IMR-90 (cell line): ENCODE measurements around the gene SKP1. TPM values are rescaled to one million over a fixed set of nuclear protein-coding genes. Genes with fewer than 3 reads are reported as not detected.

Experiments used
- ATAC-seq: fragments of 200-7000 bp; cut with Tn5 transposase; 2 replicates; pipeline ENCODE4 v1.9.1; 2020; ENCODE audit warnings: low read depth, mild to moderate bottlenecking, moderate library complexity
- BruUV-seq: library from RNA; stranded (reverse); fragments of 400-500 nt; replicated peaks from 2 replicates; lab custom pipeline; 2021; lab: Mats Ljungman, UMichigan
- CTCF ChIA-PET: fragments of 300-600 bp; formaldehyde crosslinking; extraction: SDS; loops from one replicate; lab custom pipeline; 2021; ENCODE audit warnings: antibody characterized with exemption; lab: Yijun Ruan, JAX
- POLR2A ChIA-PET: fragments of 300-600 bp; sonication (Branson Sonifier 250); formaldehyde crosslinking; loops from one replicate; lab custom pipeline; 2022; ENCODE audit warnings: antibody characterized with exemption; ENCODE audit not compliant: unreplicated experiment; lab: Charles Lee
- DNase-seq: peaks from one replicate; pipeline ENCODE4 v3.0.0; 2013
- H2AFZ ChIP-seq: replicated peaks from 2 replicates; pipeline ENCODE3; 2013; ENCODE audit warnings: low read length, mild to moderate bottlenecking; ENCODE audit not compliant: poor library complexity
- H2AK5ac ChIP-seq: 2 replicates; pipeline ENCODE4 v1.6.1; 2013; ENCODE audit warnings: low read depth, low read length, inconsistent platforms
- H2AK9ac ChIP-seq: replicated peaks from 2 replicates; pipeline ENCODE3; 2013; ENCODE audit warnings: mild to moderate bottlenecking, low read depth, low read length, moderate library complexity; ENCODE audit not compliant: poor library complexity
- H2BK120ac ChIP-seq: 2 replicates; pipeline ENCODE4 v1.6.1; 2013; ENCODE audit warnings: low read depth, low read length, inconsistent platforms
- H2BK15ac ChIP-seq: 3 replicates; pipeline ENCODE4 v1.6.1; 2013; ENCODE audit warnings: low read depth, low read length, inconsistent platforms
- H2BK20ac ChIP-seq: 2 replicates; pipeline ENCODE4 v1.6.1; 2013; ENCODE audit warnings: low read depth, mild to moderate bottlenecking, inconsistent platforms, low read length, moderate library complexity
- H2BK5ac ChIP-seq: 2 replicates; pipeline ENCODE4 v1.6.1; 2013; ENCODE audit warnings: mild to moderate bottlenecking, low read depth, low read length, inconsistent platforms; ENCODE audit not compliant: poor library complexity, severe bottlenecking
- H3K14ac ChIP-seq: replicated peaks from 2 replicates; pipeline ENCODE4 v1.6.1; 2013; ENCODE audit warnings: low read depth, low read length, inconsistent platforms
- H3K18ac ChIP-seq: 2 replicates; pipeline ENCODE4 v1.6.1; 2013; ENCODE audit warnings: low read depth, low read length, control low read depth
- H3K23ac ChIP-seq: 2 replicates; pipeline ENCODE4 v1.6.1; 2013; ENCODE audit warnings: low read depth, low read length, inconsistent platforms
- H3K27ac ChIP-seq: 2 replicates; pipeline ENCODE4 v1.5.1; 2013; ENCODE audit warnings: mild to moderate bottlenecking, control low read depth, low read length; ENCODE audit not compliant: insufficient read depth
- H3K27me3 ChIP-seq: 2 replicates; pipeline ENCODE4 v1.6.1; 2013; ENCODE audit warnings: low read length; ENCODE audit not compliant: control insufficient read depth, insufficient read depth
- H3K36me3 ChIP-seq: 2 replicates; pipeline ENCODE4 v1.6.1; 2013; ENCODE audit warnings: low read length, mixed read lengths; ENCODE audit not compliant: control insufficient read depth, insufficient read depth
- H3K4ac ChIP-seq: 2 replicates; pipeline ENCODE4 v1.6.1; 2013; ENCODE audit warnings: low read depth, low read length, inconsistent platforms
- H3K4me1 ChIP-seq: 2 replicates; pipeline ENCODE4 v1.6.1; 2013; ENCODE audit warnings: low read length, mixed read lengths; ENCODE audit not compliant: control insufficient read depth, insufficient read depth
- H3K4me2 ChIP-seq: 2 replicates; pipeline ENCODE4 v1.6.1; 2013; ENCODE audit warnings: low read depth, mild to moderate bottlenecking, control low read depth, low read length, moderate library complexity
- H3K4me3 ChIP-seq: 2 replicates; pipeline ENCODE4 v1.5.1; 2013; ENCODE audit warnings: low read depth, mild to moderate bottlenecking, control low read depth, low read length, moderate library complexity; ENCODE audit not compliant: insufficient read depth
- H3K56ac ChIP-seq: 2 replicates; pipeline ENCODE4 v1.6.1; 2013; ENCODE audit warnings: low read length, inconsistent platforms; ENCODE audit not compliant: insufficient read depth; ENCODE audit errors: extremely low read depth
- H3K79me1 ChIP-seq, 2 experiments: 2 replicates each; pipeline ENCODE4 v1.6.1; 2013; ENCODE audit warnings: low read length in 2 of 2, inconsistent platforms in 1 of 2, low read depth in 1 of 2
- H3K9ac ChIP-seq: 2 replicates; pipeline ENCODE4 v1.6.1; 2013; ENCODE audit warnings: low read depth, low read length, control low read depth
- H3K9me1 ChIP-seq: 2 replicates; pipeline ENCODE4 v1.6.1; 2013; ENCODE audit warnings: low read length, inconsistent platforms; ENCODE audit not compliant: insufficient read depth
- H3K9me3 ChIP-seq: 2 replicates; pipeline ENCODE4 v1.6.1; 2013; ENCODE audit warnings: low read length; ENCODE audit not compliant: control insufficient read depth, insufficient read depth
- H4K20me1 ChIP-seq: 2 replicates; pipeline ENCODE4 v1.6.1; 2013; ENCODE audit warnings: low read length, inconsistent platforms; ENCODE audit not compliant: insufficient read depth
- H4K5ac ChIP-seq: 2 replicates; pipeline ENCODE4 v1.6.1; 2013; ENCODE audit warnings: mild to moderate bottlenecking, low read depth, low read length, control low read depth
- H4K8ac ChIP-seq, 2 experiments: 2 replicates each; pipeline ENCODE4 v1.6.1; 2013; ENCODE audit warnings: low read depth in 2 of 2, low read length in 2 of 2, control low read depth in 1 of 2, inconsistent platforms in 1 of 2
- H4K91ac ChIP-seq: 2 replicates; pipeline ENCODE4 v1.6.1; 2013; ENCODE audit warnings: low read depth, low read length, inconsistent platforms; ENCODE audit not compliant: insufficient read depth
- BHLHE40 ChIP-seq: fragments of 150-350 bp; IDR thresholded peaks from 2 replicates; pipeline ENCODE4 v1.6.1; 2016; ENCODE audit warnings: mild to moderate bottlenecking, low read depth, low read length
- CEBPB ChIP-seq: IDR thresholded peaks from 2 replicates; pipeline ENCODE4 v1.6.1; 2012; ENCODE audit warnings: low read depth, low read length, improper control_type of control experiment
- CHD1 ChIP-seq: IDR thresholded peaks from 2 replicates; pipeline ENCODE4 v1.6.1; 2012; ENCODE audit warnings: low read depth, low read length, improper control_type of control experiment
- FOS ChIP-seq: fragments of 150-350 bp; IDR thresholded peaks from 2 replicates; pipeline ENCODE4 v1.6.1; 2016; ENCODE audit warnings: low read depth, low read length
- MAFK ChIP-seq: IDR thresholded peaks from 2 replicates; pipeline ENCODE4 v1.6.1; 2012; ENCODE audit warnings: low read depth, low read length, improper control_type of control experiment
- POLR2A ChIP-seq: IDR thresholded peaks from 2 replicates; pipeline ENCODE4 v1.6.1; 2012; ENCODE audit warnings: mild to moderate bottlenecking, low read depth, low read length
- RAD21 ChIP-seq: IDR thresholded peaks from 2 replicates; pipeline ENCODE4 v1.6.1; 2012; ENCODE audit warnings: low read length, improper control_type of control experiment
- RCOR1 ChIP-seq: IDR thresholded peaks from 2 replicates; pipeline ENCODE4 v1.6.1; 2012; ENCODE audit warnings: mild to moderate bottlenecking, low read length, improper control_type of control experiment; ENCODE audit not compliant: insufficient replicate concordance
- RFX5 ChIP-seq: IDR thresholded peaks from 2 replicates; pipeline ENCODE4 v1.8.0; 2012; ENCODE audit warnings: low read depth, mild to moderate bottlenecking, low read length, moderate library complexity
- SMC3 ChIP-seq: fragments of 150-350 bp; IDR thresholded peaks from 2 replicates; pipeline ENCODE4 v1.6.1; 2016; ENCODE audit warnings: low read depth, mild to moderate bottlenecking, antibody characterized with exemption, low read length, moderate library complexity
- USF2 ChIP-seq: fragments of 150-350 bp; IDR thresholded peaks from 2 replicates; pipeline ENCODE4 v1.6.1; 2017; ENCODE audit warnings: mild to moderate bottlenecking, antibody characterized with exemption, low read length, low read depth
- WGBS, 2 experiments: methylation state at CpG; one replicate each; pipeline versions ENCODE4 v1.1.5 to v1.1.7; 2013; ENCODE audit warnings: missing lambda C conversion rate in 2 of 2; ENCODE audit not compliant: insufficient read length in 1 of 2; ENCODE audit errors: extremely low coverage in 2 of 2; 5-methylcytosine and 5-hydroxymethylcytosine counted together
- dilution Hi-C: fragments of 300-500 bp; cut with HindIII; formaldehyde crosslinking; loops from one replicate; pipeline ENCODE4 v1.14.3; 2018; ENCODE audit warnings: low sequenced_read_pairs; ENCODE audit not compliant: unreplicated experiment
- in situ Hi-C: fragments of 300-500 bp; cut with MboI; formaldehyde crosslinking; loops from 3 replicates; pipeline ENCODE4 v1.14.3; 2019; ENCODE audit warnings: low sequenced_read_pairs, inconsistent platforms, mixed read lengths
- intact Hi-C: fragments of 100-400 bp; cut with micrococcal nuclease; formaldehyde crosslinking; loops from 2 replicates; pipeline ENCODE4 v1.10.0; 2022
- polyA plus RNA-seq, 3 experiments: library from polyadenylated mRNA; depleted of rRNA; stranded (reverse); fragments of >200 nt; gene quantifications; 2 replicates each; pipeline ENCODE4 v1.2.3, GENCODE V29; 2012; ENCODE audit warnings: low replicate concordance in 1 of 3
- total RNA-seq: library from RNA; depleted of rRNA; stranded (reverse); fragments of >200 nt; gene quantifications from 2 replicates; pipeline ENCODE4 v1.2.3, GENCODE V29; 2012
- TF ChIP-seq, protein P1 (sequence below): fragments of 150-350 bp; IDR thresholded peaks from 2 replicates; pipeline ENCODE4 v1.6.1; 2016; ENCODE audit warnings: low read depth, mild to moderate bottlenecking, low read length, moderate library complexity, borderline replicate concordance

SKP1 gene
- total and polyA plus RNA-seq, 2 of the 4 experiments (the other 2 are of a cell fraction): 206 to 618 TPM

- H4K91ac ChIP-seq: no peak overlapping the region
- no peaks in the 10 kb centered on the region for H3K27me3 ChIP-seq
- peaks cover 6% of the 10 kb centered on the region; the same call in 1 of the 2 replicates for H3K9me1 ChIP-seq
- no peak for DNase-seq
- peaks cover 43 to 90% of the 10 kb centered on the region in 2 experiments for H3K79me1 ChIP-seq
- H4K20me1 ChIP-seq: peaks cover 71% of the 10 kb centered on the region
- H2AK5ac ChIP-seq: no peak overlapping the region
- H2AK9ac ChIP-seq: no peak overlapping the region
- H2AFZ ChIP-seq: no peak overlapping the region
- dilution Hi-C loops (no loop called here), intact Hi-C loops (no loop called here), in situ Hi-C loops (loop anchor here (5.0 kb wide), 1 partner anchor 97 kb away; no protein-coding TSS in a partner anchor)
- H2BK5ac ChIP-seq: no peak overlapping the region
- no peak overlapping the region for H4K5ac ChIP-seq
- no peak overlapping the region for H2BK20ac ChIP-seq
- ATAC-seq: no peak
- ChIA-PET CTCF (interaction anchor here (0.6 to 3.2 kb wide), 3 partner anchors 27 to 119 kb away, joined by 3 to 47 read pairs (median 3); no protein-coding TSS in a partner anchor), POLR2A (no interaction called here)
- BruUV-seq: no TSS peak
- WGBS, 2 experiments: 100% methylated on average over 2 of the region's 4 CpGs; no CpG with 5 or more reads in 1 of the 2 experiments
- no peak overlapping the region for H3K4me2 ChIP-seq
- H3K36me3 ChIP-seq: peaks cover 46% of the 10 kb centered on the region
- no peak overlapping the region for H4K8ac ChIP-seq
- H2BK120ac ChIP-seq: no peak overlapping the region
- no peak overlapping the region for H2BK15ac ChIP-seq
- no peak overlapping the region for H3K56ac ChIP-seq
- H3K9me3 ChIP-seq: no peaks in the 10 kb centered on the region
- no peak overlapping the region for H3K23ac ChIP-seq
- TF ChIP-seq BHLHE40 (no peak), USF2 (no peak), FOS (no peak), SMC3 (no peak), CEBPB (no peak), RFX5 (no peak), RCOR1 (no peak), CHD1 (no peak), POLR2A (no peak), MAFK (no peak), RAD21 (no peak)
- TF ChIP-seq, protein P1, sequence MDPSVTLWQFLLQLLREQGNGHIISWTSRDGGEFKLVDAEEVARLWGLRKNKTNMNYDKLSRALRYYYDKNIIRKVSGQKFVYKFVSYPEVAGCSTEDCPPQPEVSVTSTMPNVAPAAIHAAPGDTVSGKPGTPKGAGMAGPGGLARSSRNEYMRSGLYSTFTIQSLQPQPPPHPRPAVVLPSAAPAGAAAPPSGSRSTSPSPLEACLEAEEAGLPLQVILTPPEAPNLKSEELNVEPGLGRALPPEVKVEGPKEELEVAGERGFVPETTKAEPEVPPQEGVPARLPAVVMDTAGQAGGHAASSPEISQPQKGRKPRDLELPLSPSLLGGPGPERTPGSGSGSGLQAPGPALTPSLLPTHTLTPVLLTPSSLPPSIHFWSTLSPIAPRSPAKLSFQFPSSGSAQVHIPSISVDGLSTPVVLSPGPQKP: no peak
- H3K9ac ChIP-seq: no peak overlapping the region
- no peak overlapping the region for H3K18ac ChIP-seq
- H3K4me3 ChIP-seq: no peak overlapping the region
- H3K27ac ChIP-seq: no peak overlapping the region
- no peak overlapping the region for H3K14ac ChIP-seq
- no peak overlapping the region for H3K4ac ChIP-seq
- peaks cover 13% of the 10 kb centered on the region for H3K4me1 ChIP-seq
Measured at GRCh38 chr5:134139377-134139851, 37.3 kb downstream of the SKP1 start.
